Dedifferentiated amniotic fluid mesenchymal stem cell (primary cell): Measurements from ENCODE around the gene NDFIP1.

Source experiments
- DNase-seq: peaks from one replicate; pipeline ENCODE4 v3.0.0-alpha.2; 2016; ENCODE audit errors: extremely low spot score

The NDFIP1 gene

DNA sequence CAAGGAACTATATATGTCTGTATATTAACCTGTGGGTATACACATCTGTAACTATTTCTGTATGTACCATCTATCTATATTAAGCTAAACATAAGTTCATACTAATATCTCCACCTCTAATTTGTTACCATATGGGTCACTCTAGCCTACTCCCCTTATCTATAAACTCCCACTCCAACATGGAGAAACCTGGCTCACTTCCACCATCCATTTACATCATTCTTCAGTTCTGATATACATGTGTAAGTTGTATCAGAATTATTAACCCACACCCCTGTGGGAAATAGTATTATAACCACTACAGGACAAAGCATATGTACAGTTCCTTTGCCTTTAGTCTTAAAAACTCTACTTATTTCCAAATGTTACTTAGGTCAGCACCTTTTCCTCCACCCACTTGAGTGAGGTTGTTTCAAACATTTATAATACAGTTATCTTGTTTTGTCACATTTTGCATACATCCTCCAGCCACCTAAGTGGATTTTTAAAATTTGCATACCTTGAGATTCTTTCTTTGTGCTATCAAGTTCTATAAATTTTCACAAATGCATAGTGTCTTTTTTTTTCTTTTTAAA, 10.6 kb downstream of the NDFIP1 start:
- no peak for DNase-seq

GRCh38 chr5:142120247-142120935, 11.8 kb downstream of the NDFIP1 start:
- DNase-seq: no peak

DNA sequence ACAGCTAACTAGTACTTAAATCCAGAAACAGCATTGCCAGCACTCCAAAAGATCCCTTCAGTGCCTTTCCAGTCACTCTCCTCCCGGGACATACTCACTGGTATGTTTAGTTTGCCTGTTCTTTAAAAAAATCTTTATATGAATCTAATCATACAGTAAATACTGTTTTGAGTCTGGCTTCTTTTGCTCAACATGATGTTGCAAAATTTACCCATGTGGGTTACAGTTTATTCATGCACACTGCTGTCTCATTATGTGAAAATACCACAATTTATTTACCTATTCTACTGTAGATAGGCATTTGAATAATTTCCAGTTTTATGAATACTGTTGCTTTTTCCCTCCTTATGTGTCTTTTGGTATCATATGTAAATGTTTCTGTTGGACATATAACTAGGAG, 13.5 kb downstream of the NDFIP1 start:
- DNase-seq: no peak

- no peak for DNase-seq
Observed at GRCh38 chr5:142125378-142125777, 16.8 kb downstream of the NDFIP1 start.

- DNase-seq: no peak
Observed at GRCh38 chr5:142125963-142126362, 17.4 kb downstream of the NDFIP1 start.

GRCh38 chr5:142128675-142129208, 20.2 kb downstream of the NDFIP1 start:
- DNase-seq: no peak

- DNase-seq: no peak
Observed at GRCh38 chr5:142129446-142130066, 21.0 kb downstream of the NDFIP1 start.

GRCh38 chr5:142131394-142131793, 22.8 kb downstream of the NDFIP1 start:
- no peak for DNase-seq

GRCh38 chr5:142132916-142133315, 24.3 kb downstream of the NDFIP1 start:
- DNase-seq: no peak

DNA sequence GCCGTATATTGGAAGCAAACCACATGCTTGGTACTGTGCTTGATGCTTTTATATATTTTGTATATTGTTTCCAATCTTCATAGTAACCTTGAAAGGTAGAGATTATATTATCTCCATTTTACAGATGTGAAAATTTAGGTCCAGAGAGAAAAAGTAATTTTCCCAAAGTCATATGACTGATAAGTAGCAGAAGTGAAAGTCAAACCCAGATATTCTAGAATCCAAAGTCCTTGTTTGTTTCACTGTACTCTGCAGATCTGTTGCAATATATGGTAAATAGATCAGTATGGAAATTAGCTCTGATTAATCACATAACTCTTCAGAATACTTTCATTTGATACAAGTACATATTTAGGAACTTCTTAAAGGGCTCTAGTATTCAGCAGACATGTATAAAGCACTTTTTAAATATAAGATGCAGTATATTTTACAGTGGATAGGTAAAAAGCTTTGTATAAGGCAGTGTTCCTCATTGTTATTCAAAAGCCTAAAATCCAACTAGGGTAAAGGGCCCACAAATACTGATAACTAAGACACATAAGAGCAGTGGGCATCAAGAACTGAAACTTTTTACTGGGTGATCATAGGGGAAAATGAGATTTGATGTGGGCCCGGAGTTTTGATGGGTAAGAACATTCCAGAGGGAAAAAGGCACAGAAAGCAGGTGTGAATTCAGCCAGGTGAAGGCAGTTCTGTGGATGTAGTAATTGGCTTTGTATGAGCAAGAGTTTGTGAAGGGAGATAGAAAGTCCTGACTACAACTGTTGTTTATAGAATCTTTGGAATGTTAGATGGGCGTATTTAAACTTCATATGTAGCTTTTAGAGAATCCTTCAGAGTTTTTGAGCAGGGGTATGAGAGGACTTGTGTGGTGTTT, 25.0 kb downstream of the NDFIP1 start:
- DNase-seq: no peak

DNA sequence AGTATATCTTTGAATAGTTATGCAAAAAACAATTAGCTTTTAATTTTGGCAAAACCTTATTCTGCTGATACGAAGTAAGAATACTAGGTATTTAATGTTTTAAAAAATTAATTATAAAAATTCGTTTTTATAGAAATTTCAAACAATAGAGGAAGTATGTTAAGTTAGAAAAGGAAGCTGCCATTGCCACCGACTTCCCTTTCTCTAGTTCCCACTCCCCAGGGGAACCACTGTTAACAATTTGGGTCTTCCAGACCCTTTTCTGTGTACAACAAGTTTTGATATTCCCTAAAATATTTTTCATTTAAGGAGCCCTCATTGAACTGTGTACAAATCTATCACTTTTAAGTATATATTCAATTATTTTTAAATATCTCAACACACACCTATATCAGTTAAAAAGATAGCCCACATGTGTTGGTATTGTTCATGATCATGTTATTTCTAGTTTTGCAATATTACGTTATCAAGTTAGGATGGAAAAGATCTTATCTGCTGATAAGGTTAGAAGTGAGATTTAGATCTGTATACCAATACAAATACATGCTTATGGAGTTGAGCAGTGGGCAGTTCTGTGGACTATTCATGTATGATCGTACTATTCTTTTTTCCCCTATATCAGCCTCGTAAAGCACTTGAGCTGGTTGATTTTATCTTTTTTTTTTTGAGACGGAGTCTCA, 25.9 kb downstream of the NDFIP1 start:
- no peak for DNase-seq

GRCh38 chr5:142141463-142141862, 32.9 kb downstream of the NDFIP1 start:
- DNase-seq: no peak

DNA sequence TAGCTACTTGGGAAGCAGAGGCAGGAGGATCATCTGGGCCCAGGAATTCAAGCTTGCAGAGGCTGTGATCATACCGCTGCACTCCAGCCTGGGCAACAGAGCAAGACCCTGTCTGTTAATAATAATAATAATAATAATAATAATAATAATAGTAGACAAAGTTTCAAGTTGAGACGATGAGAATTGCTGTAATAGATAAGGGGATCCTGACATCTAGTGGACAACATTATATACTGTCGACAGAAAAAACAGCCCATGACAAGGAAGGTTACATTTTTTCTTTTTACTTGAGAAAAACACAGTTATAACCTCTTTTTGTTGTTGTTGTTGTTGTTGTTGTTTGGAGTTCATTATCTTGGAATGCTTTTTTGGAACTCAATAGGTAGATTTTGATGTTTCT, 35.3 kb downstream of the NDFIP1 start:
- DNase-seq: no peak

DNA sequence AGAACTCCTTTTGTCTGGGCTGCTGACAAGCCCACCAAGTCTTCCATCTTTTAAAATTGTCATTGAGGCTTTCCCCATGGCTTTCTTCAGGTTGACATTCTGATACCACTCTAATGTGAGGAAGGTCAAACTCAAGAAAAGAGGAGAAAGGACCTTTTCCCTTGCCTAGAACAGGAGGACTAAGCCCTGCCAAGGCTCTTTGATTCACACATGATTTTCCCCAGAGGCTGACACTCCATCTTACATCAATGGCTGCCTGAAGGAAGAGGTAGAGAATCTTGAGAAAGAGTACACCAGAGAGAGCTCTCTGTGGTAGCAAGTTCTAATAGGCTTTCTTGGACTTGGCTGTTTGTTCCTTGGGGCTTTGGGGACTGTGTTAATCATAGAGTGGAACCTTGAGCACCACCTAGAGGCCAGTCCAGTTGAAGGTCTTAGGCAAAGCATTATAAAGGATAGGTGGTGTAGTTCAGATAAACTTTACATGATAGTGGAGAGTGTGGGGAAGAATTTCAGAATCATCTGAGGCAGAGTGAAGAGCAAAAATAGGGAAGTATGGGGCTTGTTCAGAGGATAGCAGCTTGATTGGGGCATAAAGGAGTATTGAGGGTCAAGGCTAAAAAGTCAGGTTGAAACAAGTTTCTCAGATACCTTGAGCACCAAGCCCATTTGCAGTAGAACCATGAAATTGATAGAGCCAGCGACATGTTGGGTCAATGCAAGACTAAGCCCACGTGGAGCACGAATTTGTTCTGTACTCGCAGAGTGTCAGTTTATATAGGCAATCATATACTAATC, 36.7 kb downstream of the NDFIP1 start:
- DNase-seq: peak; percentile 50

DNA sequence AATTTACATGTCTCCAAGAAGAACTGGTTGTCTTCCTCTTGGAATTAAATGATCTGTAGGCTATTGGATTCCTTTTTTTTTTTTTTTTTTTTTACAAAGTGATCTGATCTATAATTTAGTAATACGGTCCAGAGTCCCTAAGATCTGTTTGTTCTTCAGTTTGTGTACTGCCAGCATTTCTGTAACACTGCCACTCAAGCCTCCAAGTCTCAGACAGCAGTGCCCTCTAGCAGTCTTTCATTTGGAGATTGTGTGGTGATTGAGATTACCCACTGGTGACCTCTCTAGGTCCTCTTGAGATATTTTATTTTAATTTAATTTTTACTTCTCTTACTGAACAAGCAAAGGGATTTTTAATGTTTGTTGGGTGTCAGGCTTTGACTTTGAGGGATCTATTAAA, 40.8 kb downstream of the NDFIP1 start:
- DNase-seq: no peak

- DNase-seq: no peak
Observed at GRCh38 chr5:142150431-142150830, 41.9 kb downstream of the NDFIP1 start.

DNA sequence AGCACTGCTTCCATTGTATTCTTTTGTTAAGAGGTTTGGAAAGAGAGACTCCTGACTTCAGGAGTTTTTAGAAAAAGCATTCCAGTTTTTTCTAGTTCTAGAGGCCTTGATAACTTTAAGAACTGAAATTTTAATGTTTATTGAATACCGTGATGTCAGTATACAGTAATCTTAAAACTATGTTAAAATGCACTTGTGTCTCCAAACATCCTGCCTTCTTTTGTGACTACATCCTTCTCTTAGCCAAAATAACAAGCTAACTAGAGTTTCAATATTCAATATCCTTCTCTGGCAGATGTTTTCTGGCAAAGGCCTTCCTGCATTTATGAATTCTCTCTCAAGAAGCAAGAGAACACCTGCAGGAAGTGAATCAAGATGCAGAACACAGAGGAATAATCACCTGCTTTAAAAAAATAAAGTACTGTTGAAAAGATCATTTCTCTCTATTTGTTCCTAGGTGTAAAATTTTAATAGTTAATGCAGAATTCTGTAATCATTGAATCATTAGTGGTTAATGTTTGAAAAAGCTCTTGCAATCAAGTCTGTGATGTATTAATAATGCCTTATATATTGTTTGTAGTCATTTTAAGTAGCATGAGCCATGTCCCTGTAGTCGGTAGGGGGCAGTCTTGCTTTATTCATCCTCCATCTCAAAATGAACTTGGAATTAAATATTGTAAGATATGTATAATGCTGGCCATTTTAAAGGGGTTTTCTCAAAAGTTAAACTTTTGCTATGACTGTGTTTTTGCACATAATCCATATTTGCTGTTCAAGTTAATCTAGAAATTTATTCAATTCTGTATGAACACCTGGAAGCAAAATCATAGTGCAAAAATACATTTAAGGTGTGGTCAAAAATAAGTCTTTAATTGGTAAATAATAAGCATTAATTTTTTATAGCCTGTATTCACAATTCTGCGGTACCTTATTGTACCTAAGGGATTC, 43.1 kb downstream of the NDFIP1 start:
- peak; percentile 82 for DNase-seq

DNA sequence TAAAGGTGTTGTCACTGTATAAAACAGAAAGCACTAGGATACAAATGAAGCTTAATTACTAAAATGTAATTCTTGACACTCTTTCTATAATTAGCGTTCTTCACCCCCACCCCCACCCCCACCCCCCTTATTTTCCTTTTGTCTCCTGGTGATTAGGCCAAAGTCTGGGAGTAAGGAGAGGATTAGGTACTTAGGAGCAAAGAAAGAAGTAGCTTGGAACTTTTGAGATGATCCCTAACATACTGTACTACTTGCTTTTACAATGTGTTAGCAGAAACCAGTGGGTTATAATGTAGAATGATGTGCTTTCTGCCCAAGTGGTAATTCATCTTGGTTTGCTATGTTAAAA, 43.8 kb downstream of the NDFIP1 start:
- no peak for DNase-seq

DNA sequence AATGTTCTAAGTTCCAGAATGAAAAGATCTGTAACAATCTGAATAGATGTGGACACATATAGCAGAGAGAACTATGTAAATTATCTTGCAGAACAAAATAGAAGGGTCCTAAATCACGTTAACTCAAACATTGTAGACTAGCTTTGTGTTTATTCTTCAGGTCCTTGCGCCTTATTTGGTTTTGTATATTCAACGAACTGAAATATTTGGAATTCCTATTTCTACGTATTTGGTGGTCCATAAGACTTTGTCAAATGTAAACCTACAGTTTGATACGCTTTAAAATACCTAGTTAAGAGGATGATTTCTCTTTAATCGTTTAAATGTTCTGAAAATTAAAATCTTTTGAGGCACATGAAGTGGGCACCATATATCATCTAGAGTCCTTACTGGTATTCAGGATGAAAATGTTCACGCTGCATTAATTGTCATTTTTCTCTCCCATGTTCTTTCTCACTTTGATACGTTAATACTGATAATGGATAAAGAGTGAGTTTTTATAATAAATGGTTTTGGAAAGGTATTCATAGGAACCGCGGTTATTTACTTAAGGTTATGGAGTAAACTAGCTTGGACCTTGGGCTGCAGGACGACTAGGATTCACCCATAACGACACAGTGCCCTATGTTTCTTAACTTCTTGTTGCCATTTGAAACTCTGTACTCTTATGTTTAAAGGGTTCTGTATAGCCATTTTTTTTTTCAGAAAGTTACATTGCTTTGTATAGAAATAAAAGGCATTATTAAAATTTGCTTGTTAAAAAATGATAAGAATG, 45.3 kb downstream of the NDFIP1 start:
- no peak for DNase-seq
